ENCODE data around the gene PGGHG. TPM values are rescaled to one million over a fixed set of nuclear protein-coding genes. Genes with fewer than 3 reads are reported as not detected.
"Not testable (repeated sequence)": the region's sequence is repeated elsewhere in the genome, so short reads cannot be mapped to it uniquely, and the experiment has no call there.

The PGGHG gene
- total RNA-seq, 1 experiment from 2014 or later: 12.4 TPM

GRCh38 chr11:285894-286220 is 3.1 kb upstream of the PGGHG start:
- ATAC-seq (no peak), DNase-seq (no peak)
- no peak overlapping the region for H3K4me3 ChIP-seq (ENCODE audit: low read length)
- no peaks in the 10 kb centered on the region for H3K79me2 ChIP-seq (ENCODE audit: low read length)
- no peaks in the 10 kb centered on the region for H4K20me1 ChIP-seq (ENCODE audit: low read length)
- H3F3A ChIP-seq (ENCODE audit: low read length, unreplicated experiment): no peaks in the 10 kb centered on the region
- ChIA-PET POLR2A (ENCODE audit: unreplicated experiment) (no interaction called here), CTCF (no interaction called here)
- H3K9me2 ChIP-seq (replicated peaks; ENCODE audit: low read length): no peaks in the 10 kb centered on the region
- TF ChIP-seq EZH2 (IDR thresholded peaks at IDR 0.05; ENCODE audit: low read length, unreplicated experiment) (no peak), EZH2phosphoT487 (IDR thresholded peaks at IDR 0.05; ENCODE audit: borderline replicate concordance, low read length) (no peak), CTCF (conservative IDR thresholded peaks at IDR 0.05; ENCODE audit: low read depth, low read length) (no peak)
- H3K9ac ChIP-seq (ENCODE audit: low read length): no peak overlapping the region
- intact Hi-C loops (cut with micrococcal nuclease): no loop called here
- no peaks in the 10 kb centered on the region for H3K36me3 ChIP-seq (ENCODE audit: low read depth, low read length)
- no peaks in the 10 kb centered on the region for H3K9me3 ChIP-seq (ENCODE audit: low read length)
- no peak overlapping the region for H3K27ac ChIP-seq (ENCODE audit: low read length)
- no TSS peak for BruUV-seq (replicated peaks)
- H3K4me2 ChIP-seq (ENCODE audit: low read length): no peak overlapping the region
- H2AFZ ChIP-seq (ENCODE audit: low read length): no peak overlapping the region
- peaks cover 7% of the 10 kb centered on the region; the same call in 1 of the 2 replicates for H3K27me3 ChIP-seq (ENCODE audit: low read length)
- H3K4me1 ChIP-seq (ENCODE audit: insufficient read depth, low read length): no peaks in the 10 kb centered on the region

GRCh38 chr11:286977-287820 is 1.7 kb upstream of the PGGHG start:
- H3K27me3 ChIP-seq (ENCODE audit: low read length); H3K4me2 ChIP-seq (ENCODE audit: low read length); H3K9me2 ChIP-seq (replicated peaks; ENCODE audit: low read length); POLR2A ChIA-PET (ENCODE audit: unreplicated experiment); H3K36me3 ChIP-seq (ENCODE audit: low read depth, low read length); H4K20me1 ChIP-seq (ENCODE audit: low read length); H3K4me1 ChIP-seq (ENCODE audit: insufficient read depth, low read length); H2AFZ ChIP-seq (ENCODE audit: low read length); H3F3A ChIP-seq (ENCODE audit: low read length, unreplicated experiment); H3K9me3 ChIP-seq (ENCODE audit: low read length); BruUV-seq (replicated peaks); DNase-seq; H3K4me3 ChIP-seq (ENCODE audit: low read length); H3K9ac ChIP-seq (ENCODE audit: low read length); H3K27ac ChIP-seq (ENCODE audit: low read length); H3K79me2 ChIP-seq (ENCODE audit: low read length); ATAC-seq; intact Hi-C loops (cut with micrococcal nuclease); CTCF ChIA-PET: not testable (repeated sequence)

GRCh38 chr11:287821-288477 is 977 bp upstream of the PGGHG start:
- TF ChIP-seq EZH2phosphoT487 (IDR thresholded peaks at IDR 0.05; ENCODE audit: borderline replicate concordance, low read length): no peak
- no peak for TF ChIP-seq CTCF (conservative IDR thresholded peaks at IDR 0.05; ENCODE audit: low read depth, low read length)
- TF ChIP-seq EZH2 (IDR thresholded peaks at IDR 0.05; ENCODE audit: low read length, unreplicated experiment): no peak
- ChIA-PET CTCF (no interaction called here), POLR2A (ENCODE audit: unreplicated experiment) (no interaction called here)
- Histone ChIP-seq H3K4me2 (ENCODE audit: low read length) (peak overlapping the region; percentile 87), H3K9me2 (replicated peaks; ENCODE audit: low read length) (no peaks in the 10 kb centered on the region), H3K36me3 (ENCODE audit: low read depth, low read length) (no peaks in the 10 kb centered on the region), H3F3A (ENCODE audit: low read length, unreplicated experiment) (no peaks in the 10 kb centered on the region), H3K27me3 (ENCODE audit: low read length) (no peaks in the 10 kb centered on the region), H3K27ac (ENCODE audit: low read length) (no peak overlapping the region), H3K9me3 (ENCODE audit: low read length) (no peaks in the 10 kb centered on the region), H4K20me1 (ENCODE audit: low read length) (no peaks in the 10 kb centered on the region), H2AFZ (ENCODE audit: low read length) (peak overlapping the region; percentile 73), H3K4me3 (ENCODE audit: low read length) (peak overlapping the region; percentile 70), H3K79me2 (ENCODE audit: low read length) (no peaks in the 10 kb centered on the region), H3K9ac (ENCODE audit: low read length) (peak overlapping the region; percentile 9; the same call in 1 of the 2 replicates), H3K4me1 (ENCODE audit: insufficient read depth, low read length) (no peaks in the 10 kb centered on the region)
- intact Hi-C loops (cut with micrococcal nuclease): no loop called here
- ATAC-seq (0 out of 2 replicates have a peak, but pooled peaks have one; percentile 6), DNase-seq (no peak)
- BruUV-seq (replicated peaks): no TSS peak

All from PC-3 (cell line).